GM20431 (cell line): ENCODE measurements around the gene RAB33A.

Experiments
- in situ Hi-C: fragments of 300-500 bp; cut with MseI, MboI; formaldehyde crosslinking; loops from one replicate; pipeline ENCODE4 v1.15.0; 2020; ENCODE audit warnings: low sequenced_read_pairs; ENCODE audit not compliant: unreplicated experiment

RAB33A gene

DNA sequence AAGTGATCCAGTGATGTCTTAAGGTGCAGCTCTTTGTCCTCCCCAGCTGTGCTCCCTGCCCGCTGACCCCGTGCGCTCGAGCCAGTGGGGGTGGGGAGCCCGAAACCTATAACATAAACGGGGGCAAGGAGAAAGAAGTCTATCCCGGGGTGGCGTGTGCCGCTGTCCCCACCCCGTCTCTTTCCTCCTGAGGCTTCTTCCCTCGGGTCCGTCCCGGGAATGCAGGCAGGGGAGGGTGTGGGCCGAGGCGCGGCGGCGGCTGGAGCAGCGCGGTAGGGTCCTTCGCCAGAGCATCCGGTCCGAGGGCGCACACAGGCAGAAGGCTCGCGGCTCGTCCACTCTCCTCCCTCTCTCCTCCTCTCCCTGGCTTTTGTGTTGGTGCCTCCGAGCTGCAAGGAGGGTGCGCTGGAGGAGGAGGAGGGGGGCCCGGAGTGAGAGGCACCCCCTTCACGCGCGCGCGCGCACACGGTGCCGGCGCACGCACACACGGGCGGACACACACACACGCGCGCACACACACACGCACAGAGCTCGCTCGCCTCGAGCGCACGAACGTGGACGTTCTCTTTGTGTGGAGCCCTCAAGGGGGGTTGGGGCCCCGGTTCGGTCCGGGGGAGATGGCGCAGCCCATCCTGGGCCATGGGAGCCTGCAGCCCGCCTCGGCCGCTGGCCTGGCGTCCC, at the start of gene RAB33A:
Gene RAB33A, plus strand, starts transcription at position 517 of the 681 bp plus-strand sequence. Its CDS starts 101 bp downstream, at position 618.
- in situ Hi-C loops, result no loop called here

DNA sequence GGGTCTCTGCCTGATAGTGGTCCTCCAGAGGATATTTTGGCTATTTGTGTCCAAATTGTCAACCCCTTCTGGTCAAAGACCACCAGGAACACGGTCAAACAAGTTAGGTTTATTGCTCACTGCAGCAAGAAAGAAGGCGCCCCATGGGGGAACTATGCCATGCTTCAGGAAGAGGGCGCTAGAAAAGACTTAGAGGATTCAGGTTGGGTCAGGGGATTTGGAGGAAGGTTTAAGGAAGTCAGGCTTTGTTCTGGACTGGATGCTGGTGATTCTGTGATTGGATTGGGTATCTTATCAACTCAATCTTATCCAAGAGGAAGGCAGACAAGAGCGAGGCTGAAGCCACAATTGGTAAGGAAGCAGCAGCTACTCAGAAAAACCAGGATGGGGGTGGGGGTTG, 47.2 kb upstream of the RAB33A start:
- in situ Hi-C loops, result no loop called here

DNA sequence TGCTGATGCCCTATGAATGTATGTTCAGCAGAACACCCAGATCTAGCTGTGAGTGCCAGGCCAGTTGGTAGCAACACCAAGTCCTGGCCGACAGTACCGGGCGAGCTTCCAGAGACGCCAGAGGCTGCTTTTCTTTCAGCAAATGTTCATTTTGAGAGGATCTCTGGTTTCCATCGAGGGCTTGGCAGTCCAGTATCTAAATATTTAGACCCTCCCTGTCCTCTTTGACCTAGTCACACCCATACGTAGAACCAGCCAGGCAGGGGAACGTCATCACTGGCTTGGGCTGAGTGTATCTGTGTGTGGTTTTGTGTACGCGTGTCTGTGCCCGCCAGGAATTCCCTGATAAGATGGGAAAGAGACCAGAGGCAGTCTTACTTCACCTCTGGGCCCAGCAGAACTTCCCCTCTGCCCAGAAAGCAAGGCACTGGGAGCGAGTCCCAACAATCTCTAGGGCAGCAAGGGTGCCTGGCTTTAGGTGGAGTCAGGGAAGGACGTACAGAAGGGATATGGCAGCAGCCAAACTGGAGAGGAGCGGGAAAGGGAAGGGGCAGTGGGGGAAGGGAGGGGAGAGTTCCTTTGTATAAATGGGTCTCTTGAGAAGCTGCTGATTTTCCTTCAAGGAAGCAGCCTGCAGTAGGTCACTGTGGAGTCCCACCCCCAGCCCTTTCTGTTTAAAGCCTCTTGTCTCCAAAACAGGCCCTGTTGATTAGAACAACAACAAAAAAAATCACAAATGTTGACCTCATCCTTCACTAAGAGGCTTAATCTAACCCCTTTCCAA, 46.5 kb upstream of the RAB33A start:
- in situ Hi-C loops, result no loop called here

DNA sequence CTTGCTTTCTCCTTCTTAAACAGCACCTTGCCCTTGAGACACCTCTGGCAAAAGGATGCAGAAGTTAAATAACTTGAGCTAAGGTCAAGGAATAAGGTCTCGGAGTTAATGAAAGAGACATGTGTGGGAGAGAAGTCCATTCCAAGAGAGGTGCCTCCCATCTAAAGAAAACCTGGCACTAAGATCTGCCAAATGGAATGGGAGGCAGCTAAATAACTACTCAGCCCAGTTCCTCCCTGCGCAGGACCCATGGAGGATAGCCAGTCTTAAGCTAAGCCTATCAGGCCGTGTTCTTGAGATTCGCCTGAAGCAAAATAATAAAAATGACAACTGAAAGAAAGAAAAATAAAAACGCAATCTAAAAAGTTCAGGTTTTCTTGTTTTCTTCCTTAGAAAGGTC, 40.8 kb upstream of the RAB33A start:
- in situ Hi-C loops, result no loop called here

DNA sequence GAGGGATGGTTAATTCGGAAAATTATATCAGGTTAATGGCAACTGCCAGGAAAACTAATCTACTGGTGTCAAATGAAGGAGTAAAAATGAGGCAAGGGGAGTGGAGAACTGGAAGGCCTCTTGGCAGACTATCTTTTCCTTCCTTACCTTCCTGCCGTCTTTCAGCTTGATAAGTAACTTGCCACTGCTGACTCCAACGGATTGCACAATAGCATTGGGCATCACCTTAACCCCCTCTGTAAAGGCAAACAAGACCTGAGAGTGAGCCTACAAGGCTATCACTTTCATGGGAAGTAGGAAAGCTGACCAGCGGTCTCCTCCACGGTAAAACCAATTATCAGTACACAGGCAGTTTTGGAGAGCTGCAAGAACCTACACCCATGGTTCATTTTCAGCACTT, 35.3 kb upstream of the RAB33A start:
- in situ Hi-C loops, result no loop called here

GRCh38 chrX:130136961-130137360, 34.8 kb upstream of the RAB33A start:
- in situ Hi-C loops, result no loop called here

GRCh38 chrX:130139474-130140201, 32.1 kb upstream of the RAB33A start:
- in situ Hi-C loops, result no loop called here

- in situ Hi-C loops, result no loop called here
Measured at GRCh38 chrX:130144509-130144908, 27.3 kb upstream of the RAB33A start.

DNA sequence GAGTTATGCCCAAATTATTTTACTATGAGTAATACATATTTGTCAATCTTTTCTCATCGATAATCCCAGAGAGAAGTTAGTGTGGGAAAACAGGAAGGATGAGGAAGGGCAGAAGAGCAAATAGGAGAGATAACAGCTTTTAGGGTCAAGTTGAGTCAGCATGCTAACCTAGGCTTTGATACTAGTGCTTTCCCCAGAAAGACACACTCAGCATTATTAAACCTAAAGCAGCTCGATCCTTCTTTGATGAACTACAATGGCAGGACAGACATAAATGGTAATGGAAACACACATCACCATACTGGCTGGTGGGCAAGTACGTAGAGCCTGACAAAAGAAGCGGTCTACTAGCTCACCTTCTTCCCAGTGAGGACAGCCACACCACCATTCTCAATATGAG, 26.6 kb upstream of the RAB33A start:
- in situ Hi-C loops, result no loop called here

DNA sequence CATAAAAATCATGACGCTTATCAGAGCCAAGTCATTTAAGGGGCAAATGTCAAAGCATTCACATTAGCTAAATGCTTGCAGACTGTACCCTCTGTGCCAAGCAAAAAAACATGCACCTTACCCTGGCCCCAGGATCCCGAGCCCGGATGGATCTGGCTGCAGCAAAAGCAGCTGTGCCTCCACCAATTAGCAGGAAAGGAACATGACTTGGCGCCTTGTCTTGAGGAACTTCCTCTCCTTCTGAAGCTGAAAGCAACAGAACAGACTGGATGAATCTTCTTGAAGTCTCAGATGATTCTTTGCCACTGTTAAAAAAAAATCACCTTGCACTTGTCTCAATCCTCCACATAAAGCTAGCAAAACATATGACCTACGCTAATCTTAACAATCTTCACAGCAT, 24.1 kb upstream of the RAB33A start:
- in situ Hi-C loops, result no loop called here

DNA sequence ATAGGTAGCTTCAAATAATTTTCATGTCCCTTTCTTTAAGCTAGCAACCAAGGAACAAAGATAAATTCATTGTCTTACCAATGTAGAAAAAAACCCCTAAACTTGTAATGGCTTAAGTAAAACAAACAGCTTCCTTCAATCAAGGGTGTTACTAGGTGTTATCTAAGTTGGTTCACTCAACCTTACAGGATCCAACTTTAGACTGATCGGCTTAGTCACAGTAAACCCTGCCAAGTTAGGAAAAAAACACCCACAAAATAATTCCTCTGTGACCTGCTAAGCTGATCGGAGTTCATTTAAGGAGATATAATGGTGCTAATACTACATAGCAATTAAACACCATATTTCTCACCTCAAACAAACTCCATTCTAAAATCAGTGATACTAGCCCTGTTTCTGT, 16.2 kb upstream of the RAB33A start:
- in situ Hi-C loops, result no loop called here

- in situ Hi-C loops, result no loop called here
Measured at GRCh38 chrX:130158311-130158710, 13.5 kb upstream of the RAB33A start.

DNA sequence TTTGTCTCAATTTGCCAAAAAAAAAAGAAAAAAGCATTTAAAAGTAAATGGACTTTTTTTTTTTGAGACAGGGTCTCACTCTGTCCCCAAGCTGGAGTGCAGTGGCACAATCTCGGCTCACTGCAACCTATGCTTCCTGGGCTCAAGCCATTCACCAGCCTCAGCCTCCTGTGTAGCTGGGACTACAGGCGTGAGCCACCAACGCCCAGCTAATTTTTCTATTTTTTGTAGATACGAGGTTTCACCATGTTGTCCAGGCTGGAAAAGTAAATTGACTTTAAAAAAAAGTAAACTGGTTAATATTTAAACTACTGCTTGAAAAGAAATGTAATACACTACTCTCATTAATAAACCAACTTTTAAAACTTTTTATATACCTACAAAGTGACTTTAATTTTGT, 12.0 kb upstream of the RAB33A start:
- in situ Hi-C loops, result no loop called here

DNA sequence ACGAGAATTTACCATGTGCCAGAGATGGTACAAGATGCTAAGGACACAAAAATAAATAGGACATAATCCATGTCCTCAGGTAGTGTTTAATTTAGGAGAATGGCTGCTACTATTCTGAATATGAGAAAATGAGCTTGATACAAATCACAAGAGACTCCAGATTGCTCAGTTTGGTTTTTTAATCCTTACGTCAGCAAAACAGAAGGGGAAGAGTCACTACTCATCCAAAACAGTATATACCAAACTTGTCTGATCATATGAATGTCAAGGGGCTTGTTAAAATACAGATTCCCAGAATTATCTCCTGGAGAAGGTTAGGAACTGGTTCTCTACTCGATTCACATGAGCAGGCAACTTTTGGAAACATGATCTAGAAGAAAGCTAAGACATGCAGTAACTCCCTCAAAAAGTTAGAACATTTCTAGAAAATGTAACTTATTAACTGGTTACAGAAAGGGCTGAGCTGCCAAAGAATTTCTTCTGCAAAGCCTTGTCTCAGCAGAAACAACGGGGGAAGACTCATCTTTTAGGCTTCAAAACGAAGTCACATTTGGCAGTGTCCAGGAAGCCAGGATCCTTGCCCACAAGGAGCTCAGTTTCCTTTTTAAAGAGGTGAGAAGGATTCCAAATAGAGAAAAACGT, 9.5 kb upstream of the RAB33A start:
- in situ Hi-C loops, result no loop called here

DNA sequence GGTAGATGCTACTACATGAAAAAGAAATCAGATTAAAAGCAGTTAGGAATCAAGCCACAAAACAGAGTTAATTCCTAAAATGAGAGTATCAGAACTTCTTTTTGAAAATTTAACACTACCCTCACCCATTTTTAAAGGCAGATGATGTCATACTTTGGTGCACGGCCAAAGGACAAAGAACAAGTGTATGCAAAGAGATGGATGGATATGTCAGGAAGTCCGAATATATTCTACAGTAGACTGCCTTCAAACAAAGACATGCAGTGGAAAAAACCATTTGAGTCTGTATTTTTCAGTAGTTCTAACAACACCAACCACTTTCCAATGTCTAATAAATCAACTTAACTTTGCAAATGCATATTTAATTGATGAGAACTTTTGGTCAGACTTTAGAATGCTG, 8.4 kb upstream of the RAB33A start:
- in situ Hi-C loops, result no loop called here

DNA sequence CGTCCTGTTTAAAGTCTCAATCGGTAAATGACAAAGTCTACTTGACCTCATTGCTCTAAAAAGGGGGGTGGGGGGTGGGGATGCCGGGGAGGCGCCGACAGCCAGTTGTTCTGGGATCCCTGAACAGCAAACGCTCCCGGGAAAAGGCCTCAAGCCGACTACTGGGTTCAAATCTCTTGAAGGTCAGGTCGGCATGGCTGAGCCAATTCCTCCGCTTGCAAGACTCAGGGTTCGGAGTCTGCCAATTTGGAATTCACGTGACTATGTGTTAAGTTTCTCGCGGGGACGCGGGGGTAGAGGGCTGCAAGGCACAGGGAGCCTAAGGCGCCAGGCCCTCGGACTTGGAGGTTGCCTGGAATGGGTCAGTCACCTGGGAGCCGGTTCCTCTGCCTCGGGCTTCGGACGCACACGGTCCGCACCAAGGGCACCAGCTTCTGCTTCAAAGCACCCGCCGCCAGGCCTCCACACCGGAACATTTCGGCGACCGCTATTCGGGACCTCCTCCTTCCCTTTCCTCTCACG, 6.5 kb upstream of the RAB33A start:
- in situ Hi-C loops, result no loop called here

DNA sequence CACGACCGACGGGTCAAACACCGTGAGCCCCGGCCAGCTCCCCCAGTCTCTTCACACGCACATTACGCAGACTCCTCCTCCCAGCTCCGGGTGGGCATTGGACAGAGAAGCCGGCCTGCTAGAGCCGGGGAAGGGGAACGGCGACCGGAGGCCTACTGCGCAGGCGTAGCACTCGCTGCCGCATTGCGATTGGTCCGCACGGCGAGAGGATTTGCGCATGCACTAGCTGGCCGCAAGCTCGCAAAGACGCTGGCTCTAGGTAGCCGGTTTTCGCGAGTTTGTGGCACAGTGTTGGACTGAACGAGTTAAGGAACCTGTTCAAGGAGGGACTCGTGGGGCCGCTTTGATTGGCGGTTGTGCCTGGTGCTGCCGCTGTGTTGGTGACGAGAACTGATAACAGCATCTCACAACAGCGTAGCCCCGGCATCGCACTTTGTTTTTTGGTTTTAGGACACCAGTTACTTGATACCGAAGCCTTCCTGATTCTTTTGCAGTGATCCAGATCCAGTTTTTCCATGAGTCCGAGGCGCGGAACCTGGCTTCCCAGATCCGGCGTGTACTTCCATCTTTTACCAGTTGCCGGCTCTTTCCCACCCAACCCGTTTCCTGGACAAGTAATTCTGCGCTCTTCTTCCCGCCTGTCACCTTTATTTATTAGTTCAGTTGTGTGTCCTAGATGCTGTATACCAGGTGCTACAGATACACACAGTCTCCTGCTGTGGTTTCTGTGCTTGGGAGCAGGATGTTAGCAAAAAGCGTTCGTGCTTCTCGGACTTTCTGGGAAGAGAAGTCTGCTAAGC, 5.9 kb upstream of the RAB33A start, which contains the start of gene AIFM1:
Gene AIFM1, minus strand, starts transcription at position 139 of the 800 bp plus-strand sequence. CDS start 185 bp downstream, outside the sequence.
- in situ Hi-C loops, result no loop called here

DNA sequence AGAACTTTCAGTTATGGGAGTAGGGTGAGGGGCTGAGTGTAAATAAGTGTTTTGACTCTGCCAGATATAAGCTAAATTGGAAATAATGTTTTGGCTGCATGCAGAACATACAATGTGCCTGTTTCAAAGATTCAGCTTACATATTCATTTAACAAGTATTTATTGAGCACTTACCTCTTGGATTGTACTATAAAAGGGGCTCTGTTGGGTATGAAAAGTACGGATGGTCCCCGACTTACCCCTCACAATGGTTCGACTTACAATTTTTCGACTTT, 5.3 kb upstream of the RAB33A start:
- in situ Hi-C loops, result no loop called here

- in situ Hi-C loops, result no loop called here
Measured at GRCh38 chrX:130167040-130167439, 4.7 kb upstream of the RAB33A start.
